CD8-positive, alpha-beta memory T cell (primary cell): Measurements from ENCODE around the gene STARD13. TPM values are rescaled to one million over a fixed set of nuclear protein-coding genes. Genes with fewer than 3 reads are reported as not detected.

Source experiments
- CTCF ChIA-PET: fragments of 350-600 bp; sonication (Branson Sonifier 250); formaldehyde crosslinking; loops from one replicate; lab custom pipeline; 2021; ENCODE audit warnings: antibody characterized with exemption; lab: Charles Lee
- POLR2A ChIA-PET: fragments of 350-600 bp; sonication (Branson Sonifier 250); formaldehyde crosslinking; loops from one replicate; lab custom pipeline; 2021; ENCODE audit warnings: antibody characterized with exemption; lab: Charles Lee
- DNase-seq, 5 donors: peaks; one replicate each; pipeline versions ENCODE4 v3.0.0 to v3.0.0-alpha.2; 2020 to 2022; ENCODE audit warnings: mixed read lengths in 1 of 5
- H3K27ac ChIP-seq: one replicate; pipeline ENCODE4 v1.7.0; 2013; ENCODE audit warnings: low read depth, mild to moderate bottlenecking, low read length, moderate library complexity
- H3K27me3 ChIP-seq: 2 replicates; pipeline ENCODE4 v1.7.0; 2013; ENCODE audit warnings: low read length, mild to moderate bottlenecking; ENCODE audit not compliant: insufficient read depth, poor library complexity, severe bottlenecking
- H3K36me3 ChIP-seq: 2 replicates; pipeline ENCODE4 v1.7.0; 2013; ENCODE audit warnings: mild to moderate bottlenecking, low read length, moderate library complexity; ENCODE audit not compliant: insufficient read depth
- H3K4me1 ChIP-seq: 2 replicates; pipeline ENCODE4 v1.7.0; 2013; ENCODE audit warnings: mild to moderate bottlenecking, low read length, moderate library complexity; ENCODE audit not compliant: insufficient read depth
- H3K4me3 ChIP-seq: 2 replicates; pipeline ENCODE4 v1.7.0; 2013; ENCODE audit warnings: mild to moderate bottlenecking, low read length
- H3K9me3 ChIP-seq: 2 replicates; pipeline ENCODE4 v1.7.0; 2013; ENCODE audit warnings: mild to moderate bottlenecking, low read length
- H3K27ac Mint-ChIP-seq, 8 donors: one replicate each; pipeline ENCODE4 v1.8.0; 2020 to 2021; ENCODE audit warnings: mixed read lengths in 8 of 8, mild to moderate bottlenecking in 6 of 8, inconsistent platforms in 3 of 8, moderate library complexity in 3 of 8
- H3K27me3 Mint-ChIP-seq, 2 donors: one replicate each; pipeline ENCODE4 v1.8.0; 2020 to 2021; ENCODE audit warnings: mixed read lengths in 2 of 2, mild to moderate bottlenecking in 1 of 2, moderate library complexity in 1 of 2
- H3K36me3 Mint-ChIP-seq, 3 donors: one replicate each; pipeline ENCODE4 v1.8.0; 2020 to 2021; ENCODE audit warnings: mixed read lengths in 3 of 3, inconsistent platforms in 1 of 3, mild to moderate bottlenecking in 1 of 3
- H3K4me1 Mint-ChIP-seq, 3 donors: one replicate each; pipeline ENCODE4 v1.8.0; 2020 to 2021; ENCODE audit warnings: mixed read lengths in 3 of 3, inconsistent platforms in 1 of 3, mild to moderate bottlenecking in 1 of 3
- H3K4me3 Mint-ChIP-seq, 7 donors: one replicate each; pipeline ENCODE4 v1.8.0; 2020 to 2021; ENCODE audit warnings: mixed read lengths in 7 of 7, mild to moderate bottlenecking in 6 of 7, moderate library complexity in 4 of 7, inconsistent platforms in 2 of 7
- H3K9me3 Mint-ChIP-seq, 5 donors: one replicate each; pipeline ENCODE4 v1.8.0; 2020 to 2022; ENCODE audit warnings: mixed read lengths in 5 of 5, mild to moderate bottlenecking in 3 of 5, moderate library complexity in 2 of 5, inconsistent platforms in 1 of 5
- polyA plus RNA-seq: library from polyadenylated mRNA; unstranded; fragments of 300-500 nt; fragmentation: Illumina TruSeq; gene quantifications from one replicate; pipeline ENCODE4 v1.2.3, GENCODE V29; 2021
- total RNA-seq, 2 experiments: library from RNA; stranded (reverse); gene quantifications; one replicate each; pipeline ENCODE4 v1.2.3, GENCODE V29; 2021

The STARD13 gene
- total and polyA plus RNA-seq, 3 experiments from 2014 or later, result 0.40 to 0.48 TPM; not detected in 1

- Mint-ChIP-seq H3K27me3 (peaks cover 0 to 3% of the 10 kb centered on the region in 2 donors), H3K4me3 (no peak overlapping the region), H3K27ac (no peak overlapping the region), H3K9me3 (no peaks in the 10 kb centered on the region), H3K36me3 (no peaks in the 10 kb centered on the region), H3K4me1 (peaks cover 0 to 4% (median 0%) of the 10 kb centered on the region in 3 donors)
- no peaks in the 10 kb centered on the region for H3K36me3 ChIP-seq
- no peak for DNase-seq
- ChIA-PET POLR2A (no interaction called here), CTCF (no interaction called here)
- no peaks in the 10 kb centered on the region for H3K4me1 ChIP-seq
- no peaks in the 10 kb centered on the region for H3K27me3 ChIP-seq
- H3K4me3 ChIP-seq, result no peak overlapping the region
- no peaks in the 10 kb centered on the region for H3K9me3 ChIP-seq
- no peak overlapping the region for H3K27ac ChIP-seq
These were observed 67.5 kb downstream of the STARD13 start for GRCh38 chr13:33218020-33218419.

GRCh38 chr13:33217256-33217655 lies 68.3 kb downstream of the STARD13 start:
- no peak for DNase-seq
- Mint-ChIP-seq H3K36me3 (no peaks in the 10 kb centered on the region), H3K27me3 (peaks cover 0 to 4% of the 10 kb centered on the region in 2 donors), H3K27ac (no peak overlapping the region), H3K9me3 (no peaks in the 10 kb centered on the region), H3K4me3 (no peak overlapping the region), H3K4me1 (no peaks in the 10 kb centered on the region)
- no peak overlapping the region for H3K27ac ChIP-seq
- no peak overlapping the region for H3K4me3 ChIP-seq
- no peaks in the 10 kb centered on the region for H3K9me3 ChIP-seq
- no peaks in the 10 kb centered on the region for H3K4me1 ChIP-seq
- H3K27me3 ChIP-seq, result no peaks in the 10 kb centered on the region
- ChIA-PET POLR2A (no interaction called here), CTCF (interaction anchor here (0.8 kb wide), 1 partner anchor 22 kb away, joined by 3 read pairs; no protein-coding TSS in a partner anchor)
- no peaks in the 10 kb centered on the region for H3K36me3 ChIP-seq

- H3K36me3 Mint-ChIP-seq, result no peaks in the 10 kb centered on the region
These were observed 71.8 kb downstream of the STARD13 start for GRCh38 chr13:33213797-33214196.

GRCh38 chr13:33213024-33213768 lies 72.4 kb downstream of the STARD13 start:
- Mint-ChIP-seq H3K27me3 (peaks cover 0 to 9% of the 10 kb centered on the region in 2 donors), H3K27ac (no peak overlapping the region), H3K4me3 (no peak overlapping the region), H3K4me1 (no peaks in the 10 kb centered on the region), H3K36me3 (no peaks in the 10 kb centered on the region), H3K9me3 (no peaks in the 10 kb centered on the region)
- Histone ChIP-seq H3K27ac (no peak overlapping the region), H3K36me3 (no peaks in the 10 kb centered on the region), H3K4me1 (no peaks in the 10 kb centered on the region), H3K9me3 (no peaks in the 10 kb centered on the region), H3K27me3 (no peaks in the 10 kb centered on the region), H3K4me3 (no peak overlapping the region)
- CTCF ChIA-PET, result interaction anchor here (1.8 kb wide), 1 partner anchor 15 kb away, joined by 6 read pairs; no protein-coding TSS in a partner anchor
- POLR2A ChIA-PET, result no interaction called here
- DNase-seq, result no peak

More at GRCh38 chr13:33213797-33214196, 71.8 kb downstream of the STARD13 start:
- Histone ChIP-seq H3K4me1 (no peaks in the 10 kb centered on the region), H3K36me3 (no peaks in the 10 kb centered on the region), H3K4me3 (no peak overlapping the region), H3K27me3 (no peaks in the 10 kb centered on the region), H3K9me3 (no peaks in the 10 kb centered on the region), H3K27ac (no peak overlapping the region)
- no peak for DNase-seq
- POLR2A ChIA-PET, result no interaction called here
- Mint-ChIP-seq H3K4me1 (no peaks in the 10 kb centered on the region), H3K27ac (peak overlapping the region in 1 of 8 donors; percentile 51), H3K27me3 (peaks cover 0 to 7% of the 10 kb centered on the region in 2 donors), H3K4me3 (no peak overlapping the region), H3K9me3 (no peaks in the 10 kb centered on the region)
- CTCF ChIA-PET, result interaction anchor here (1.8 kb wide), 1 partner anchor 14 kb away, joined by 6 read pairs; no protein-coding TSS in a partner anchor

GRCh38 chr13:33212396-33212795 lies 73.2 kb downstream of the STARD13 start:
- peaks cover 0 to under 1% (median 0%) of the 10 kb centered on the region in 3 donors for H3K4me1 Mint-ChIP-seq
- CTCF ChIA-PET, result no interaction called here

GRCh38 chr13:33210090-33210489 lies 75.5 kb downstream of the STARD13 start:
- Histone ChIP-seq H3K27me3 (no peaks in the 10 kb centered on the region), H3K27ac (no peak overlapping the region), H3K4me1 (no peaks in the 10 kb centered on the region), H3K4me3 (no peak overlapping the region), H3K36me3 (no peaks in the 10 kb centered on the region), H3K9me3 (no peaks in the 10 kb centered on the region)
- no peaks in the 10 kb centered on the region for H3K9me3 Mint-ChIP-seq
- H3K27ac Mint-ChIP-seq, result no peak overlapping the region
- H3K4me3 Mint-ChIP-seq, result no peak overlapping the region
- ChIA-PET POLR2A (no interaction called here), CTCF (interaction anchor here (1.0 kb wide), 1 partner anchor 9 kb away, joined by 4 read pairs; no protein-coding TSS in a partner anchor)
- no peak for DNase-seq
- peaks cover 0 to 14% (median 10%) of the 10 kb centered on the region in 3 donors for H3K4me1 Mint-ChIP-seq
- H3K36me3 Mint-ChIP-seq, result no peaks in the 10 kb centered on the region
- H3K27me3 Mint-ChIP-seq, result peaks cover 3 to 20% of the 10 kb centered on the region in 2 donors

More at GRCh38 chr13:33212396-33212795, 73.2 kb downstream of the STARD13 start:
- H3K9me3 ChIP-seq, result no peaks in the 10 kb centered on the region
- POLR2A ChIA-PET, result no interaction called here
- no peak overlapping the region for H3K27ac ChIP-seq
- H3K27me3 ChIP-seq, result no peaks in the 10 kb centered on the region
- Mint-ChIP-seq H3K9me3 (no peaks in the 10 kb centered on the region), H3K27me3 (peaks cover 0 to 16% of the 10 kb centered on the region in 2 donors), H3K4me3 (no peak overlapping the region), H3K27ac (no peak overlapping the region), H3K36me3 (no peaks in the 10 kb centered on the region)
- no peak for DNase-seq
- H3K4me3 ChIP-seq, result no peak overlapping the region
- no peaks in the 10 kb centered on the region for H3K36me3 ChIP-seq
- no peaks in the 10 kb centered on the region for H3K4me1 ChIP-seq

- no peaks in the 10 kb centered on the region for H3K36me3 ChIP-seq
- Mint-ChIP-seq H3K4me1 (peaks cover 0 to 26% (median 22%) of the 10 kb centered on the region in 3 donors), H3K27ac (no peak overlapping the region), H3K36me3 (no peaks in the 10 kb centered on the region), H3K9me3 (no peaks in the 10 kb centered on the region), H3K27me3 (peaks cover 3 to 20% of the 10 kb centered on the region in 2 donors), H3K4me3 (no peak overlapping the region)
- no peak overlapping the region for H3K27ac ChIP-seq
- CTCF ChIA-PET, result no interaction called here
- no peaks in the 10 kb centered on the region for H3K27me3 ChIP-seq
- POLR2A ChIA-PET, result no interaction called here
- H3K4me1 ChIP-seq, result no peaks in the 10 kb centered on the region
- H3K4me3 ChIP-seq, result no peak overlapping the region
- H3K9me3 ChIP-seq, result no peaks in the 10 kb centered on the region
- no peak for DNase-seq
These were observed 77.0 kb downstream of the STARD13 start for GRCh38 chr13:33208290-33209220.

GRCh38 chr13:33207615-33207961 lies 78.0 kb downstream of the STARD13 start:
- Mint-ChIP-seq H3K4me3 (no peak overlapping the region), H3K9me3 (no peaks in the 10 kb centered on the region), H3K36me3 (no peaks in the 10 kb centered on the region), H3K27me3 (peaks cover 3 to 20% of the 10 kb centered on the region in 2 donors), H3K4me1 (peaks cover 0 to 26% (median 22%) of the 10 kb centered on the region in 3 donors), H3K27ac (no peak overlapping the region)
- H3K27me3 ChIP-seq, result no peaks in the 10 kb centered on the region
- DNase-seq, result no peak
- no peaks in the 10 kb centered on the region for H3K4me1 ChIP-seq
- H3K36me3 ChIP-seq, result no peaks in the 10 kb centered on the region
- H3K9me3 ChIP-seq, result no peaks in the 10 kb centered on the region
- POLR2A ChIA-PET, result no interaction called here
- CTCF ChIA-PET, result no interaction called here
- H3K4me3 ChIP-seq, result no peak overlapping the region
- no peak overlapping the region for H3K27ac ChIP-seq
